K562 (cell line): ENCODE data around the gene CIAO2A. TPM values are rescaled to one million over a fixed set of nuclear protein-coding genes. Genes with fewer than 3 reads are reported as not detected.
"Not testable (repeated sequence)": the region's sequence is repeated elsewhere in the genome, so short reads cannot be mapped to it uniquely, and the experiment has no call there.

ENCODE experiments used
- ATAC-seq: fragments of 200-7000 bp; cut with Tn5 transposase; 3 replicates; pipeline ENCODE4 v1.9.1; 2020; ENCODE audit warnings: moderate library complexity
- BruUV-seq: library from RNA; stranded (reverse); fragments of 400-500 nt; replicated peaks from 2 replicates; lab custom pipeline; 2021; lab: Mats Ljungman, UMichigan
- CTCF ChIA-PET: fragments of 300-600 bp; formaldehyde crosslinking; extraction: SDS; loops from one replicate; lab custom pipeline; 2021; ENCODE audit warnings: low intra/inter-chr PET ratio; lab: Yijun Ruan, JAX
- POLR2A ChIA-PET: fragments of 300-600, 350-650 bp; sonication (Branson Sonifier 250); formaldehyde crosslinking; extraction: SDS; loops from one replicate; lab custom pipeline; 2021; ENCODE audit warnings: antibody characterized with exemption, inconsistent platforms; lab: Yijun Ruan, JAX
- DNase-seq, 4 experiments: peaks; one replicate each; pipeline versions ENCODE4 v3.0.0 to v3.0.0-alpha.2; 2011 to 2018; ENCODE audit warnings: low spot score in 3 of 4, mixed read lengths in 3 of 4; ENCODE audit errors: extremely low read depth in 1 of 4
- FAIRE-seq: peaks from 2 replicates; lab custom pipeline; 2011; peaks lifted over from hg19 to GRCh38; lab: Jason Lieb, UNC
- H2AFZ ChIP-seq: 2 replicates; pipeline ENCODE4 v1.6.0; 2011; ENCODE audit warnings: low read depth, low read length, control low read depth, inconsistent platforms
- H3K27ac ChIP-seq: fragments of 200-600 bp; 3 replicates; pipeline ENCODE4 v1.8.0; 2011; ENCODE audit warnings: low read depth, mild to moderate bottlenecking, control low read depth, inconsistent platforms, low read length, moderate library complexity, mixed read lengths; ENCODE audit errors: extremely low read depth
- H3K27me3 ChIP-seq, 2 experiments: fragments of 300-600 bp in 1 of 2; 2 replicates in 1 of 2; 3 replicates in 1 of 2; pipeline versions ENCODE4 v1.6.0 to v1.8.0; 2011; ENCODE audit warnings: inconsistent platforms in 2 of 2, low read length in 2 of 2, mild to moderate bottlenecking in 1 of 2, mixed read lengths in 1 of 2, moderate library complexity in 1 of 2; ENCODE audit not compliant: control insufficient read depth in 2 of 2, insufficient read depth in 2 of 2
- H3K36me3 ChIP-seq: fragments of 300-600 bp; 3 replicates; pipeline ENCODE4 v1.8.0; 2011; ENCODE audit warnings: mild to moderate bottlenecking, low read length, inconsistent platforms; ENCODE audit not compliant: control insufficient read depth, insufficient read depth
- H3K4me1 ChIP-seq, 2 experiments: fragments of 200-600 bp in 1 of 2; replicated peaks in 1 of 2; 2 replicates in 1 of 2; 3 replicates in 1 of 2; pipeline versions ENCODE4 v1.5.1 to v1.8.0; 2011; ENCODE audit warnings: inconsistent platforms in 2 of 2, low read length in 2 of 2, mild to moderate bottlenecking in 1 of 2, mixed read lengths in 1 of 2, moderate library complexity in 1 of 2; ENCODE audit not compliant: control insufficient read depth in 2 of 2, insufficient read depth in 2 of 2
- H3K4me2 ChIP-seq: 2 replicates; pipeline ENCODE4 v1.6.1; 2011; ENCODE audit warnings: low read length, control low read depth, inconsistent platforms, mixed read lengths; ENCODE audit not compliant: insufficient read depth
- H3K4me3 ChIP-seq: fragments of 200-600 bp; sonication (generic), shearing (Covaris generic); 2 replicates; pipeline ENCODE4 v1.5.1; 2016; ENCODE audit warnings: control low read depth, inconsistent platforms
- H3K79me2 ChIP-seq: fragments of 200-600 bp; 3 replicates; pipeline ENCODE4 v1.8.0; 2011; ENCODE audit warnings: low read length, inconsistent platforms; ENCODE audit not compliant: control insufficient read depth, insufficient read depth
- H3K9ac ChIP-seq, 2 experiments: 2 replicates each; pipeline versions ENCODE4 v1.6.0 to v1.6.1; 2011; ENCODE audit warnings: low read depth in 2 of 2, low read length in 2 of 2, control low read depth in 1 of 2, inconsistent platforms in 1 of 2, mild to moderate bottlenecking in 1 of 2, mixed read lengths in 1 of 2; ENCODE audit not compliant: insufficient read depth in 1 of 2
- H3K9me1 ChIP-seq: one replicate; pipeline ENCODE4 v1.6.0; 2011; ENCODE audit warnings: inconsistent platforms, mild to moderate bottlenecking, low read length, moderate library complexity; ENCODE audit not compliant: control insufficient read depth, insufficient read depth
- H3K9me3 ChIP-seq: replicated peaks from 2 replicates; pipeline ENCODE4 v1.5.1; 2011; ENCODE audit warnings: low read depth, low read length, inconsistent platforms; ENCODE audit not compliant: control insufficient read depth, insufficient read depth
- H4K20me1 ChIP-seq: replicated peaks from 2 replicates; pipeline ENCODE4 v1.6.1; 2011; ENCODE audit warnings: low read length, inconsistent platforms, mixed read lengths; ENCODE audit not compliant: control insufficient read depth, insufficient read depth
- C11orf30 ChIP-seq: fragments of 450-650 bp; IDR thresholded peaks from 2 replicates; pipeline ENCODE4 v1.6.1; 2016; ENCODE audit warnings: low read depth, mild to moderate bottlenecking
- CEBPB ChIP-seq: fragments of 450-650 bp; IDR thresholded peaks from 2 replicates; pipeline ENCODE4 v1.6.1; 2016; ENCODE audit warnings: missing genetic modification characterization, missing compliant biosample characterization
- CEBPG ChIP-seq, 3 experiments: fragments of 200-800 bp in 1 of 3; sonication (Bioruptor generic) in 1 of 3; sonication (generic) in 1 of 3; formaldehyde crosslinking in 1 of 3; IDR thresholded peaks in 2 of 3; conservative IDR thresholded peaks in 1 of 3; 2 replicates each; pipeline versions ENCODE4 v1.6.1 to v1.8.0; 2016 to 2022; ENCODE audit warnings: missing compliant biosample characterization in 2 of 3, missing genetic modification characterization in 2 of 3, mild to moderate bottlenecking in 1 of 3, missing genetic modification reagents in 1 of 3
- MAFF ChIP-seq: IDR thresholded peaks from 2 replicates; pipeline ENCODE4 v1.6.1; 2012; ENCODE audit warnings: low read length, improper control_type of control experiment
- MAFG ChIP-seq: fragments of 450-650 bp; conservative IDR thresholded peaks from 2 replicates; pipeline ENCODE4 v1.6.1; 2016; ENCODE audit warnings: missing genetic modification characterization, missing compliant biosample characterization
- NFE2 ChIP-seq: IDR thresholded peaks from 2 replicates; pipeline ENCODE4 v1.6.1; 2014; ENCODE audit warnings: antibody characterized with exemption, low read depth
- SRF ChIP-seq, 2 experiments: fragments of 250-450, 450-650 bp in 1 of 2; sonication (Bioruptor Pico) in 1 of 2; sonication (generic) in 1 of 2; formaldehyde crosslinking; IDR thresholded peaks; 2 replicates each; pipeline versions ENCODE4 v1.5.0 to v1.5.1; 2020 to 2022; ENCODE audit warnings: mild to moderate bottlenecking in 1 of 2, missing genetic modification reagents in 1 of 2
- ZNF316 ChIP-seq: fragments of 450-650 bp; IDR thresholded peaks from 2 replicates; pipeline ENCODE4 v1.6.1; 2016
- WGBS: fragments of 100-300 bp; shearing (Covaris generic); methylation state at CpG from one replicate; pipeline ENCODE4 v1.1.6; 2016; ENCODE audit warnings: low coverage, mixed read lengths; ENCODE audit not compliant: insufficient coverage; ENCODE audit errors: missing lambda C conversion rate; 5-methylcytosine and 5-hydroxymethylcytosine counted together
- in situ Hi-C: fragments of 300-500 bp; cut with MboI; formaldehyde crosslinking; loops from 4 replicates; pipeline ENCODE4 v1.15.0; 2018; ENCODE audit warnings: inconsistent platforms, mixed read lengths
- intact Hi-C: fragments of 100-400 bp; cut with micrococcal nuclease; formaldehyde crosslinking; loops from 2 replicates; pipeline ENCODE4 v1.14.2; 2022
- polyA plus RNA-seq, 8 experiments: library from polyadenylated mRNA; depleted of rRNA in 4 of 8; stranded (reverse) in 5 of 8; unstranded in 3 of 8; fragments of >200 nt; fragmentation: Nextera tagmentation in 2 of 8; fragmentation: Illumina TruSeq in 1 of 8; extraction: Ambion mirVana in 2 of 8; extraction: Trizol in 1 of 8; gene quantifications; 2 replicates each; pipeline versions ENCODE4 v1.2.1 to v1.2.3, GENCODE V29; 2011 to 2014; ENCODE audit warnings: inconsistent platforms in 1 of 8, missing spikeins in 1 of 8
- total RNA-seq, 7 experiments: library from RNA; depleted of rRNA in 6 of 7; stranded (reverse); fragments of >200 nt in 6 of 7; fragmentation: Illumina TruSeq in 2 of 7; extraction: Trizol in 2 of 7; gene quantifications; 2 replicates each; pipeline versions ENCODE4 v1.2.1 to v1.2.3, GENCODE V29; 2011 to 2021; ENCODE audit warnings: low replicate concordance in 1 of 7

CIAO2A gene
- total and polyA plus RNA-seq, 9 of the 15 experiments (the other 6 are each of a cell fraction or from before 2014, with no cell fraction given): 161 to 429 (median 313) TPM

DNA sequence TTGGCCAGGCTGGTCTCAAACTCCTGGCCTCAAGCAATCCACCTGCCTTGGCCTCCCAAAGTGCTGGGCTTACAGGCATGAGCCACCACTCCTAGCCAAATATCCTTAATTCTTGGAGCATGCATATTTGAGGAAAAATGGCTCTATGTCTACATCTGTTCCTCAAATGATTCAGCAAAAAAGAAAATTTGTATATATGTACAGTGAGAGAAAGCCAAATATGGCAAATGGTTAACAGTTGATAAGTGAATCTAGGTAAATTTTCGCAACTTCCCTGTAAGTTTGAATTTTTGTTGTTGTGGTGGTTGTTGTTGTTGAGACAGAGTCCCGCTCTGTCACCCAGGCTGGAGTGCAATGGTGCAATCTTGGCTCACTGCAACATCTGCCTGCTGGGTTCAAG lies 34.5 kb downstream of the CIAO2A start:
- H3K4me2 ChIP-seq; CTCF ChIA-PET; ATAC-seq; H3K9ac ChIP-seq; H3K9me3 ChIP-seq; H3K9me1 ChIP-seq; H4K20me1 ChIP-seq; intact Hi-C loops; H3K4me1 ChIP-seq; H3K27me3 ChIP-seq; H3K4me3 ChIP-seq; POLR2A ChIA-PET; BruUV-seq; DNase-seq; FAIRE-seq; H3K36me3 ChIP-seq; H3K79me2 ChIP-seq; H3K27ac ChIP-seq; TF ChIP-seq CEBPG (CRISPR knock-in tag; IDR thresholded peaks at IDR 0.05): not testable (repeated sequence)
- peak overlapping the region; percentile 22; the same call in 1 of the 2 replicates for H2AFZ ChIP-seq
- TF ChIP-seq CEBPB (tag): peak; percentile 71
- peak; percentile 87 for TF ChIP-seq MAFG (tag)
- peak; percentile 82 for TF ChIP-seq NFE2
- peak; percentile 83 for TF ChIP-seq C11orf30
- peak in 1 of 2 experiments; percentile 91; a peak in 2 of 4 replicates for TF ChIP-seq SRF (CRISPR knock-in tag; IDR thresholded peaks at IDR 0.05)
- TF ChIP-seq ZNF316: peak; percentile 86
- TF ChIP-seq MAFF: peak; percentile 50; the same call in 1 of the 2 replicates
- 0 out of 4 replicates have a peak, but pooled peaks of 1 of the 2 experiments have one; percentile 20 for TF ChIP-seq CEBPG (tag; conservative IDR thresholded peaks at IDR 0.05 in 1 of 2, IDR thresholded peaks at IDR 0.05 in 1 of 2)
- WGBS: 81% methylated on average over 2 of the region's 2 CpGs
- in situ Hi-C loops: loop anchor here (25.0 kb wide), 2 partner anchors 597 to 772 kb away; partner anchors contain the start of gene APH1B
